Thoracic aorta (tissue), 2 donors: ENCODE data around the gene MAGEB4. TPM values are rescaled to one million over a fixed set of nuclear protein-coding genes. Genes with fewer than 3 reads are reported as not detected.

ENCODE experiments used
- ATAC-seq: fragments of 150-250 bp; one replicate; pipeline ENCODE4 v1.8.0; 2017; ENCODE audit warnings: low read depth; ENCODE audit not compliant: insufficient number of reproducible peaks, low FRiP score
- DNase-seq: peaks from one replicate; pipeline ENCODE4 v3.0.0-alpha.2; 2020; ENCODE audit warnings: low spot score
- H3K27ac ChIP-seq, 2 donors: fragments of 200-600 bp; sonication (generic); 1 replicate in 1 of 2; 2 replicates in 1 of 2; pipeline ENCODE4 v1.5.1; 2016; ENCODE audit warnings: mild to moderate bottlenecking in 2 of 2, moderate library complexity in 2 of 2
- H3K27me3 ChIP-seq: fragments of 200-600 bp; sonication (generic); replicated peaks from 2 replicates; pipeline ENCODE4 v1.6.0; 2016; ENCODE audit warnings: mild to moderate bottlenecking; ENCODE audit not compliant: insufficient read depth
- H3K36me3 ChIP-seq: fragments of 200-600 bp; sonication (generic); one replicate; pipeline ENCODE4 v1.5.1; 2016
- H3K4me1 ChIP-seq, 2 donors: fragments of 200-600 bp; sonication (generic); 1 replicate in 1 of 2; 2 replicates in 1 of 2; pipeline versions ENCODE4 v1.5.1 to v1.6.0; 2016; ENCODE audit warnings: low read depth in 2 of 2, mild to moderate bottlenecking in 1 of 2; ENCODE audit not compliant: control insufficient read depth in 1 of 2
- H3K4me3 ChIP-seq: fragments of 200-600 bp; sonication (generic); 2 replicates; pipeline ENCODE4 v1.5.1; 2016; ENCODE audit warnings: mild to moderate bottlenecking
- H3K9me3 ChIP-seq: fragments of 200-600 bp; sonication (generic); 2 replicates; pipeline ENCODE4 v1.5.1; 2016
- CTCF ChIP-seq: fragments of 200-600 bp; sonication (generic); IDR thresholded peaks from one replicate; pipeline ENCODE4 v1.5.1; 2019; ENCODE audit warnings: antibody characterized with exemption
- total RNA-seq, 2 donors: library from RNA; depleted of rRNA; stranded (reverse); fragments of >200 nt; gene quantifications; one replicate each; pipeline versions ENCODE4 v1.1.0 to v1.2.3, GENCODE V29; 2016

The MAGEB4 gene
- total RNA-seq, 2 donors from 2014 or later, result not detected

GRCh38 chrX:30261012-30261411 lies 19.2 kb downstream of the MAGEB4 start:
- H3K27me3 ChIP-seq, result no peaks in the 10 kb centered on the region
- no peaks in the 10 kb centered on the region for H3K9me3 ChIP-seq
- no peak for ATAC-seq
- no peaks in the 10 kb centered on the region for H3K4me1 ChIP-seq
- DNase-seq, result no peak
- H3K4me3 ChIP-seq, result no peak overlapping the region
- TF ChIP-seq CTCF, result no peak
- no peak overlapping the region for H3K27ac ChIP-seq
- H3K36me3 ChIP-seq, result no peaks in the 10 kb centered on the region

- no peaks in the 10 kb centered on the region for H3K27me3 ChIP-seq
- H3K36me3 ChIP-seq, result no peaks in the 10 kb centered on the region
- H3K4me1 ChIP-seq, result no peaks in the 10 kb centered on the region
- H3K9me3 ChIP-seq, result no peaks in the 10 kb centered on the region
- no peak for ATAC-seq
- no peak for DNase-seq
- TF ChIP-seq CTCF, result no peak
- no peak overlapping the region for H3K27ac ChIP-seq
- no peak overlapping the region for H3K4me3 ChIP-seq
These were observed 21.0 kb downstream of the MAGEB4 start for GRCh38 chrX:30262763-30263162.

- Histone ChIP-seq H3K36me3 (no peaks in the 10 kb centered on the region), H3K27me3 (no peaks in the 10 kb centered on the region), H3K4me3 (no peak overlapping the region), H3K27ac (no peak overlapping the region), H3K4me1 (no peaks in the 10 kb centered on the region), H3K9me3 (no peaks in the 10 kb centered on the region)
- no peak for TF ChIP-seq CTCF
- ATAC-seq (no peak), DNase-seq (no peak)
These were observed 28.8 kb downstream of the MAGEB4 start for GRCh38 chrX:30270639-30271038.

- H3K27ac ChIP-seq, result no peak overlapping the region
- no peaks in the 10 kb centered on the region for H3K27me3 ChIP-seq
- no peak overlapping the region for H3K4me3 ChIP-seq
- TF ChIP-seq CTCF, result no peak
- DNase-seq, result no peak
- no peaks in the 10 kb centered on the region for H3K4me1 ChIP-seq
- ATAC-seq, result no peak
- H3K9me3 ChIP-seq, result no peaks in the 10 kb centered on the region
- H3K36me3 ChIP-seq, result no peaks in the 10 kb centered on the region
These were observed 33.7 kb downstream of the MAGEB4 start for GRCh38 chrX:30275498-30275897.

- Histone ChIP-seq H3K36me3 (no peaks in the 10 kb centered on the region), H3K27me3 (no peaks in the 10 kb centered on the region), H3K9me3 (no peaks in the 10 kb centered on the region), H3K27ac (no peak overlapping the region), H3K4me3 (no peak overlapping the region), H3K4me1 (no peaks in the 10 kb centered on the region)
- DNase-seq (no peak), ATAC-seq (no peak)
- no peak for TF ChIP-seq CTCF
These were observed 36.6 kb downstream of the MAGEB4 start for GRCh38 chrX:30278365-30278764.
